ENCODE measurements around the gene EMC9.
A peak's percentile ranks its signal among the peaks of the same experiment; 100 is the strongest.

Gene EMC9

DNA sequence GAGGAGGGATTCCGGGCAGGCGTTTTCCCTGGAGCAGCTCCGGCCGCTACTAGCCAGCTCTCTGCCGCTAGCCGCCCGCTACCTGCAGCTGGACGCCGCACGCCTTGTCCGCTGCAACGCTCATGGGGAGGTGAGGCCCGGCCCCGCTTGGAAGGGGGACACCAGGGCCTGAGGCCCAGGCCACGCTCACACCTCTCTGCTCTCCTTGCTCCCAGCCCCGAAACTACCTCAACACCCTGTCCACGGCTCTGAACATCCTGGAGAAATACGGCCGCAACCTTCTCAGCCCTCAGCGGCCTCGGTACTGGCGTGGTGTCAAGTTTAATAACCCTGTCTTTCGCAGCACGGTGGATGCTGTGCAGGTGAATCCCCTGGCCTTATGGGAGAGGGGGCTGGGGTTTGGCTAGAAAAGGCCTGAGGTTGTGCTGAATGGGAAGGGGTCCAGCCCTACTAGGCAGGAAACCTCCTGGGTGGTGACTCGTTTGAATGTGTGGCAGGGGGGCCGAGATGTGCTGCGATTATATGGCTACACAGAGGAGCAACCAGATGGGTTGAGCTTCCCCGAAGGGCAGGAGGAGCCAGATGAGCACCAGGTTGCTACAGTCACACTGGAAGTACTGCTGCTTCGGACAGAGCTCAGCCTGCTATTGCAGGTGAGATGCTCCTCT, 6.5 kb upstream of the EMC9 start:
- DNase-seq = no peak

- peak; percentile 86 for DNase-seq
Measured at GRCh38 chr14:24146978-24147760, 5.8 kb upstream of the EMC9 start, which contains the start of gene RNF31. Gene RNF31 (plus strand): TSS chr14:24147498. CDS start chr14:24147699, 201 bp downstream.

DNA sequence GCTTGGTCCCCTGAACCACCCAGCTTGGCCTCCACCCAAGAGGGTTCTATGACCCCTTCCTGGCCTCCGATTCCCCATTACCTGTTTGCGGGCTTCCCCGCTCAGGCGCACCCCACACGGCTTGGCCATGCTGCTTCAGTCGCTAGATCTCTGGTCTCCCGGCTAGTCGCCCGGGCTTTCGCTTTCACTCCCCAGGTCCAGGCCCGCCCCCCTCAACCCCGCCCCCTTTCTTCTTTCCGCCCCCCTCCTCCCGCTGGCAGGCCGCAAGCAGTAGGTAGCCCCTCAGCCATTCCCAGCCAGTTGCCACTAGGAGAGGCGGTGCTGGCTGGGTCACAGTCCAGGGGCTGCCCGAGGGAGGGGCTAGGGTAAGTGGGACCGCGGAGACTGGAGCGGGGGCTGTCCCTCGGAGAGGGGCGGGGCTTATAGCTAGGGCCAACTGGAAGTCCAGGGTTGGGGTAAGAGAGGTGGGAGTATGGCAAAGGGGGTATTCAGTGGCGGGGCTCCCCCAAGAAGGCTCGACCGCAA, 5.1 kb upstream of the EMC9 start, which contains the start of gene PSME2:
Gene PSME2, minus strand, starts transcription at position 158 of the 525 bp plus-strand sequence. Its CDS starts 29 bp downstream, at position 129.
- DNase-seq = peak; percentile 89

DNA sequence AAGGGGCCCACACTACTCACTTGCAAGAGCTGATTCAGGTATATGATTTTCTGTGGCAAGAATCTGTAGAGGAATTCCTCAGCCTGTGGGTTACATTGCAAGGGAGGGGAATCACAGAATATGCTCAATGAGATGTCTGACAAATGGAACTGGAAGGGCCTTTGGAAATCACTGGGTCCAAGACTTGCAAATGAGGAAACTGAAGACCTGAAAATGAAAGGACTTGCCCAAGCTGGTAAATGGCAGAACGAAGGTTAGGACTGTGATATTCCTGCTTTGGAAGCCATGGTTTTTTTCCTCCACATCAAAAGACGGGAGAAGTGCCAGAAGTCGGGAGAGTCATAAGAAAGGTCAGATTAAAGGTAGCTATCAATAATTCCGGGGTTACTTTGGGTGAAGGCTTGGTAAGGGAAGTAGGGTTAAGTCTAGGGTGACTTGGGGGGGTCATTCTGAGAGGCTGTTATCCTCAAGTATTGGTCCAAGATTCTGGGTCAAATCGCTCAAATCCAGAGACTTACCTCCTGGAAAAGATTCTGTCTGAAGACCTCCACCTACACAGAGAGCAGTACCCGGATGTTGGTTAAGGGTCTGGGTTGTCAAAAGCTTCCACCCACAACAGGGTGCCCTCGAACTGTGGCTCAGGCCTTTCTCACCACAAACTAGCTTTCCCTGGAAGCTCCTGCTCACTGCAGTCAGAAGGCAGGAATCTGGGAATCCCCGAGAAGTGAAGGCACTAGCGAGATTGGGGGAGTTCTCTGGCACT, 4.5 kb upstream of the EMC9 start:
- no peak for DNase-seq

DNA sequence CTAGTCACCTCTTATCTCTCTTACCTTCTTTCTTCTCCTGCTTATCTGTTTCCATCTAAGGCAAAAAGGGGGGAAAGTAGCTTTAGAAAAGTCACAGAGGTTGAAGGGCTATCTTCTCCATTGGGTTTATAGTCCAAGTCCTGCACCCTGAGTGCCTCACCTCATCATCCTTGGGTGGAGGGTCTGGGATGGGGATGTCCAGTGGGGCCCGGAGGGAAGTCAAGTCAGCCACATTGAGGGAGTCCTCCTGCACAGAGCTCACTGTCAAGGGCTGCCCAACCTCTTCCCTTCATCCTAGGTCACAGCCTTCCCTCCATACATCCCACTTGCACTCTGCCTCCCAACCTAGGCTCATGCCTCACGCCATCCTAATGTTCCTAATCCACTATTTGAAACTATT, 3.8 kb upstream of the EMC9 start:
- DNase-seq = no peak

DNA sequence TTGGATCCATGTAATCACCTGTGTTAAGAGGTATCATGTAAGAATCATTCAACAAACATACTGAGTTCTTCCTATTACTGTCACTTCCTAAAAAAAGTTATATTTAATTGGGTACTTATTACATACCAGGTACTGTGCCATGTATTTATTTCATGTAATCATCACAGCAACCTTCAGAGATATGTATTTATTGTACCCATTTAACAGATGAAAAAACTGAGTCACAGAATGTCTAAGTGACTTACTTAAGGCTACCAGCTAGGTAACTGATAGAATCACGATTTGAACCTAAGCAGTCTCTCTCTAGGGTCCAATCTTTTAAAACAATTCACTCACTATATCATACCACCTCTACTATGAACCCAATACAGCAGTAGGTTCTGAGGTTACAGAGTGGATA, 3.1 kb upstream of the EMC9 start:
- no peak for DNase-seq

DNA sequence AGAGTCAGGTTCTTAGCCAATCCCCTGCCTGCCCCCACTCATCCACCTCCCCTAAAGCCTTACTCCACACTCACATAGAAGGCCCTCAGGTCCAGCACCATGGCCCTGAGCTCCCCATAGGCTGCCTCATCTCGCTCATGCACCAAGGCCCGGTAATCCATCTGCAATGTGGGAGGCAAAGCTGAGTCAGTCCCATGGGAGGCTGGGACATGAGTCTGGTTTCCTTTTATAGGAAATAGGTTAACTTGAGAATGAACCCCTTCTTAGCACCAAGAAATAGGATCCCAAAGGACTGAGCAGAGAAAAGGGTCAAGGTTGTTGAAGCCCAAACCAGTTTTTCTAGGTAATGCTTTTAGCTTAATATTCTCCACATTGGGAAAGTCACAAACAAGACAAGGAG, 2.1 kb upstream of the EMC9 start:
- no peak for DNase-seq

DNA sequence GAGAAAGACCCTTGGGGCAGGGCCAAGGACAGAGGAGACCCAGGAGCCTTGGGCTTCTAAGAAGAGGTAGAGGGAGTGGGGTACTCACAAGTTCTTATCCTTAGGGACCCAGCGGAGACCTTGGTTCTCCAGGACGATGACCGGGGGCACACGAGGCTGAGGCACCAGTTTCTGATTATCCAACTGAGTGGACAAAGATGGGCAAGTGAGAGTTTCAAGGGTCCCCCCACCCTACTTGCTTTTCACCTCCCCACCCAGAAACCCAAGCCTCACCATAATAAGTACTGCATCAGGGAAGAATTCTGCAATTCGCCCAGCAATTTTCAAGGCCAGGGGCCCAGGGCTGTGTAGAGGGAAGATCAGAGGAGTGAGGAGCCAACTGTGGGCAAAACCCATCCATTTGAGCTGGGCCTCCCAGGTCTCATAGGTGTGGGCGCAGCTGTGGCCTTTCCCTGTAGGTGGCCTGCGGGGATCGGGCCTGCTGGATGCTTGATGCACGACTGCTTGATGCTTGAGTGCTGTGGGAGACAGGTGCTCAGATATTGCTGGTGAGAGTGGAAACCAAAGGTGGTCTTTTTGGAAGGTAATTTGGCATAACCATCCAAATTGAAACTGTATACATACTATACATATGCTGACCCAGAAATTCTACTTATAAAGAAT, 2.0 kb downstream of the EMC9 start:
- no peak for DNase-seq

DNA sequence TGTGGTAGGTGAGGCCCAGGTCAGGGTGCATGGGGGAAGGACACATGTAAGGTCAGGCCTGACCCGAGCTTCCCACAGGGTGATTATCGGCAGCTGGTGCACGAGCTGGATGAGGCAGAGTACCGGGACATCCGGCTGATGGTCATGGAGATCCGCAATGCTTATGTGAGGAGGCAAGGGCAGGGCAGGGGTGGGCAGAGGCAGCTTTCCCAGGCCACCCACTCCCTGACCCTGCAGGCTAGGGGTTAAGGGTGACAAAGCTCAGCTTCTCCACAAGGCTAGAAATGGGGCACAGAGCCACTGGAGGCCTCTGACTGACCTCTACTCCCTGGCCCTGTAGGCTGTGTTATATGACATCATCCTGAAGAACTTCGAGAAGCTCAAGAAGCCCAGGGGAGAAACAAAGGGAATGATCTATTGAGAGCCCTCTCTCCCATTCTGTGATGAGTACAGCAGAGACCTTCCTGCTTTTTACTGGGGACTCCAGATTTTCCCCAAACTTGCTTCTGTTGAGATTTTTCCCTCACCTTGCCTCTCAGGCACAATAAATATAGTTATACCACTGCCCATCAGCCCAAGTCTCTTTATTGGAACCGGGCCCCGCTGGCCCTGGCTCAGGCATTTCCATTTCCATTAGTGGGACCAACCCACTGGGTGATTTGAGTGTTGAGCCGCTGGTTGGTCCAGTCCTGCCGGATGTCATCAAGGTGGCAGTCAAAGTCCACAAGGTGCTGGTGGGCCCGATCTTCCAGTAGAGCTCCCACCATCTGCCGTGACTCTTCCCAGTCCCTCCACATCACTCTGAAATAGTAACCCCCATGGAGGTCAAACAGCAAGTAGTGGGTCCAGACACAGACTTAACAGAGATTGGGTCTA, 2.8 kb downstream of the EMC9 start:
- DNase-seq = no peak

DNA sequence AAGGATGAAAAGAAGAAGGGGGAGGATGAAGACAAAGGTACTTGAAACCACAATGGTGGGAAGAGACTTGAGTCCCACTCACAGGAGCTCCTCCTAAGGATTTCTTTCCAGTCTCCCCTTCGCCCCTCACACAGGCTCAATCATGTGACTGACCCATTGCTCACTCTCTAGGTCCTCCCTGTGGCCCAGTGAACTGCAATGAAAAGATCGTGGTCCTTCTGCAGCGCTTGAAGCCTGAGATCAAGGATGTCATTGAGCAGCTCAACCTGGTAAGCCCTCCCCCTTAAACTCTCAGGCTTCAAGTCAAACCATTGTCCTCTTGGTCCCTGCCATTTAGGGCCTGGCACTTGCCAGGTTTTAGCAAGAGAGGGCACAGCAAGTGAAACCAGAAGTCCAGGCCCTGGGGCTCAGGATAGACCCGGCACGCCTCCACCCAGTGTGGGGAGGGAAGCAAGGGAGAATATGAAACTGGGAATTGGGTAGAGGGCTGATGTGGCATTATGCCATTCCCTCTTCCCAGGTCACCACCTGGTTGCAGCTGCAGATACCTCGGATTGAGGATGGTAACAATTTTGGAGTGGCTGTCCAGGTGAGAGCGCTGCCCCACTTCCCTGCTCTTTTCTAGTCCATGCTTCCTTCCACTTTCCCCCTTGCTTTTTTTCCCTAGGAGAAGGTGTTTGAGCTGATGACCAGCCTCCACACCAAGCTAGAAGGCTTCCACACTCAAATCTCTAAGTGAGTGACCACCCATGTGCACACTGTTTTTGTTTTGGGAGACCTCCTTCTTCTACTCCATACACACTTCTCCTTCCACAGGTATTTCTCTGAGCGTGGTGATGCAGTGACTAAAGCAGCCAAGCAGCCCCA, 3.6 kb downstream of the EMC9 start:
- no peak for DNase-seq

- DNase-seq = no peak
Measured at GRCh38 chr14:24136684-24137528, 4.5 kb downstream of the EMC9 start.

- peak; percentile 73 for DNase-seq
Measured at GRCh38 chr14:24135834-24136683, 5.3 kb downstream of the EMC9 start, which contains the start of gene PSME1. Gene PSME1 (plus strand): TSS chr14:24136194. CDS start chr14:24136263, 69 bp downstream.

GRCh38 chr14:24135584-24135833, 5.9 kb downstream of the EMC9 start:
- no peak for DNase-seq

DNA sequence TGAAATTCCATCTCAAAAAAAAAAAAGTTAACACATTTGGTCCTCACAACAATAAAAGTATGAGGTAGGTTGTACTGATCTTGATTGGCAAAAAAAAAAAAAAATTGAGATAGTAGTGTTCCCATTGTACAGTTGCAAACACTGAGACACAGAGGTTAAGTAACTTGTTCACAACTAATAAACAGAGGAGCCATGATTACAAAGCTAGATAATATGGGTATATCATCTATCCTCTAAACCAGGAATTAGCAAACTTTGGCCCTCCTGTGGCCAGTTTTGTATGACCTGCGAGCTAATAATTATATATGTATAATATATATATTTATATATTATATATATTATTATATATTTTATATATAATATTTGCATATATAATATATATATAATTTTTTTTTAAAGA, 7.7 kb downstream of the EMC9 start:
- DNase-seq = no peak

DNA sequence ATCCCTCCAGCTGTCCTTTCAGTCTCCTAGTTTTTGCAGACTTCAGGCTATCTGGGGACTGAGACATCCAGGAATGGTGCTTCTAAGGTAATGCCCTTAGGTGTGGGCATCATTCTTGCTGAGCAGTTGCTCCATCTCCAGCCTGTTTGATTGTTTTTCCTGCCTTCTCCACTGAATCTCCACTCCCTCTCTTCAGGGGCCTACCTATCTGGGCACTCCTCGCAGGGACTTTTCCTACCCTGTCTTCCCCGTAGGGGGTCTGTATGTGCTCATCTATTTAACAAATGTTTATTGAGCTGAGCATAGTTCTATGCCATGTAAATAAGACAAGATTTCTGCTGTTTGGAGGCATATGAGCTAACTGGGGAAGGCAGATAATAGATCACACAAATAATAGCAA, 8.4 kb downstream of the EMC9 start:
- DNase-seq = no peak

DNA sequence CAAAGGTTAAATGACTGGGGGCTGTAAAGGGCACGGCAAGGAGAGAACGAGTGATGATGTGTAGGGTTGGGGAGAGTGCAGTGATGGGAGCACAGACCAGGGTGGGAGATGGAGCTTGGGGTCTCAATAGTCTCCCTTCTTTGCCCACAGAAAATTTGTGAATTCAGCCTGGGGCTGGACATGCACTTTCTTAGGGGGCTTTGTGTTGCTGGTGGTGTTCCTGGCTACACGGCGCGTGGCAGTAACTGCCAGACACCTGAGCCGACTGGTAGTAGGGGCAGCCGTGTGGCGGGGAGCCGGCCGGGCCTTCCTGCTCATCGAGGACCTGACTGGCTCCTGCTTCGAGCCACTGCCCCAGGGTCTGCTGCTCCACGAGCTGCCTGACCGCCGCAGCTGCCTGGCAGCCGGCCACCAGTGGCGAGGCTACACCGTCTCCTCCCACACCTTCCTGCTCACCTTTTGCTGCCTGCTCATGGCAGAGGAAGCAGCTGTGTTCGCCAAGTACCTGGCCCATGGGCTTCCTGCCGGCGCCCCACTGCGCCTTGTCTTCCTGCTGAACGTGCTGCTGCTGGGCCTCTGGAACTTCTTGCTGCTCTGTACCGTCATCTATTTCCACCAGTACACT, 9.2 kb downstream of the EMC9 start:
- DNase-seq = no peak

GRCh38 chr14:24131549-24131966, 9.8 kb downstream of the EMC9 start:
- no peak for DNase-seq

Measured in NCI-H1048 (cell line).